NCI-H510A treated with DMSO at 0.1 percent for 48 hours (cell line): ENCODE results near the gene MLF2.
"Not testable (repeated sequence)": the region's sequence is repeated elsewhere in the genome, so short reads cannot be mapped to it uniquely, and the experiment has no call there.

Experiments
- DNase-seq: peaks from one replicate; lab custom pipeline; 2025; lab: John Stamatoyannopoulos, UW

The MLF2 gene

GRCh38 chr12:6734506-6735387 lies 18.2 kb downstream of the MLF2 start:
- no peak for DNase-seq

GRCh38 chr12:6730169-6730568 lies 22.8 kb downstream of the MLF2 start:
- no peak for DNase-seq

DNA sequence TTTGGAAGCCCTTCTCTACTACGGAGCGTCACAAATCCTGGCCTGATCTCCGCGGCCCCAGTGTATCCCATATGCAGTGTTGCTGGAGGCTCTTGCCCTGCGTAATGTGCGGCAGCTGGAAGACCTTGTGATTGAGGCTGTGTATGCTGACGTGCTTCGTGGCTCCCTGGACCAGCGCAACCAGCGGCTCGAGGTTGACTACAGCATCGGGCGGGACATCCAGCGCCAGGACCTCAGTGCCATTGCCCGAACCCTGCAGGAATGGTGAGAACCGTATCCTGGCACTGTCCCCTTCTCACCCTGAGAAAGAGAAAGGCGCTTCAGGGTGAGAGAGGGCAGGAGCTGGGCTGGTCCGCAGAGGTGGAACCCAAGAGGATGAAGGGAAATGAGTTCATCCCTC lies 23.8 kb downstream of the MLF2 start:
- no peak for DNase-seq

DNA sequence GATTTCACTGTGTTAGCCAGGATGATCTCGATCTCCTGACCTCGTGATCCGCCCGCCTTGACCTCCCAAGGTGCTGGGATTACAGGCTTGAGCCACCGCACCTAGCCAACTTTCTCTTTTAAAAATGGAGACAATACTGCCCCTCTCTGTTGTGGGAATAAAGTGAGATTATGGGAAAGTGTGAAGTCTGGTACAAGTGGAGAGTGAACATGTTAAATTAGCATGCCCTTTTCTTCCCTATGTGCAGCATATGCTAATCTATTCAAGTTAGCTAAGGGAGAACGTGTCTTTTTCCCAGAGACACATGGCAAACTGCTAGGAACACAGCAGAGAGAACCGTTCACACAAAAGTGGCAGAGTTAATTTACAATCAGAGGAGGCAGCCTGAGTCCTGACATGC lies 27.6 kb downstream of the MLF2 start:
- no peak for DNase-seq

- peak; percentile 30 for DNase-seq
Observed at GRCh38 chr12:6724409-6724797, 28.5 kb downstream of the MLF2 start.

DNA sequence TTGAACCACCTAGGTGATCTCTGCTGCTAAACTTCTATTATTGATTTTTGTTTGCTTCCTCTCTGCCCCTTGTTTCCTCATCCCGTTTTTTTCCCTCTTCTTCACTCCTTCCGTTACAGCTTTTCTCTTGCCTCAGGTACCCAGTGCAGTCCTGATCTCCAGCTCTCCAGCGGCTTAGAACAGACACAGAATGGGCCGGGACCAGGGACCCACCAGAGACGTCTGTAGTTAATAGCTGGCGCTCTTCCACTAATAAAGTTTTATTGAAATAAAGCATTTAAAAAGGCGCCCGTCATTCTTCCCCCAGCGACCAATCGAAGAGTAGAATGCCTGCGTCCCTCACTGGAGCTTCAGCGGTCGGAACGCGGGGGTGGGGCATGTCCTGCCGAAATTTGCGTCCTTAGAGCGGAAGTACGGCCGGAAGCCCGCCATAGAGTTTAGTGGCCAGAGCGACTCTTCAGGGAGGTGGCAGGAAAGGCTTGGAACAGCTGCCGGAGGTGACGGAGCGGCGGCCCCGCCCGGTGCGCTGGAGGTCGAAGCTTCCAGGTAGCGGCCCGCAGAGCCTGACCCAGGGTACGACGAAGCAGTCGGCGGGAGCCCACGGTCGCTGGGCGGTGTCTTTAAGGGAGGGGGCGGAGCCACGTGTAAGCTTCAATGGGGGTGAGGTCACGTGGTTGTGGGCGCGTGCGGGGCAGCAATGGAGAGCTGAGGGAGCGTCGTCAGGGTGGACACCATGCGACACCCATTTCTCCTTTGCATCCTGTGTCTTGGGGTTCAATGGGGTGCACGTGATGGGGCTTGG lies 29.1 kb downstream of the MLF2 start, which contains the start of gene COPS7A:
TSS of gene COPS7A (plus strand) at position 440 of the 802 bp plus-strand sequence. CDS start 611 bp downstream, outside the sequence.
- peak; percentile 99 for DNase-seq

DNA sequence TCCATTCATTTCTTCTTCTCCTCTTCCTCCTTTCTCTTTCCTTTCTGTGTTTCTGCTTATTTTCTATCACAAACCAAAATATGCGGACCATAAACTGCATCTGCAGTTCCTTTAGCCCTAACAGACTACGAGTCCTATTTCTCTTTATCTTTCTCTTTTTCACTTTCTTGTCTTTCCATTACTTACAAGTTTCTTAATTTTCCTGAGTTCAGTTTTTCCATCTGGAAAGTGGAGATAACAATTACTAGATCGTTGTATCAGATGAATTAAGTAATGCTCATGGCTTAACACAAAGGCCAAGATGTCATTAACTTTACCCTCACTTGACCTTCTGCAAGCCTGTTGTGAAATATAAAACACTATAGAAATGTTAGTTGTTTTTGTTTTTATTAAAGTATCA lies 30.1 kb downstream of the MLF2 start:
- DNase-seq, result no peak

GRCh38 chr12:6716874-6717437 lies 36.0 kb downstream of the MLF2 start:
- DNase-seq, result no peak

- DNase-seq, result not testable (repeated sequence)
Observed at GRCh38 chr12:6716031-6716873, 36.7 kb downstream of the MLF2 start.

DNA sequence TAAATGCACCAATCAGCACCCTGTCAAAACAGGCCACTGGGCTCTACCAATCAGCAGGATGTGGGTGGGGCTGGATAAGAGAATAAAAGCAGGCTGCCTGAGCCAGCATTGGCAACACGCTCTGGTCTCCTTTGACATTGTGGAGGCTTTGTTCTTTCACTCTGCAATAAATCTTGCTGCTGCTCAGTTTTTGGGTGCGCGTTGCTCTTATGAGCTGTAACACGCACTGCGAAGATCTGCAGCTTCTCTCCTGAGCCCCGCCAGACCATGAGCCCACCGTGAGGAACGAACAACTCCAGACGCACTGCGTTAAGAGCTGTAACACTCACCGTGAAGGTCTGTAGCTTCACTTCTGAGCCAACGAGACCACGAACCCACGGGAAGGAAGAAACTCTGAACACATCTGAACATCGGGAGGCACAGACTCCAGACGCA lies 44.0 kb downstream of the MLF2 start:
- no peak for DNase-seq

DNA sequence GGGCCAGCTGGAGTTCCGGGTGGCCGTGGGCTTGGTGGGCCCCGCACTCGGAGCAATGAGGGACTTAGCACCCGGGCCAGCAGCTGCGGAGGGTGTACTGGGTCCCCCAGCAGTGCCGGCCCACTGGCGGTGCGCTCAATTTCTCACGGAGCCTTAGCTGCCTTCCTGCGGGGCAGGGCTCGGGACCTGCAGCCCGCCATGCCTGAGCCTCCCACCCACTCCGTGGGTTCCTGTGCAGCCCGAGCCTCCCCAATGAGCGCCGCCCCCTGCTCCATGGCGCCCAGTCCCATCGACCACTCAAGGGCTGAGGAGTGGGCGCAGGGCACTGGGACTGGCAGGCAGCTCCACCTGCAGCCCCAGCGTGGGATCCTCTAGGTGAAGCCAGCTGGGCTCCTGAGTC lies 44.6 kb downstream of the MLF2 start:
- not testable (repeated sequence) for DNase-seq

DNA sequence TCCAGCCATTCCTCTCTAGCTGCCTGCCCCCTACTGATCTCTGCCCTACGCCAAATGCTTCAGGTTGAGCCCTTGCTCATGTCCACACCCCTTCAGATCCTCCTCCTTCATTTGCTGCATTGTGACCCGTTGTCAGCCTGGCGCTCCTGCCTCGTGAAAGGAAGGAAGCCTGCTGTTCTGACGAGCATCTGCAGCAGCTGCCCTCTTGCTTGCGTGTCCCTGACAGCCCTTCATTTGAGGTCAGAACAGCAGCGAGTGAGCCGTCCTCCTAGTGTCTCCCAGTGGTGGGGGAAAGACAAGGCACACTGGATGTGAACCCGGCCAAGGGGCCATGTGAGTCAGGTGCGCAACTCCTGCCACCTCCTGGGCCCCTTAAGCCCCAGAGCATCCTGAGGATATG lies 49.3 kb downstream of the MLF2 start:
- no peak for DNase-seq

DNA sequence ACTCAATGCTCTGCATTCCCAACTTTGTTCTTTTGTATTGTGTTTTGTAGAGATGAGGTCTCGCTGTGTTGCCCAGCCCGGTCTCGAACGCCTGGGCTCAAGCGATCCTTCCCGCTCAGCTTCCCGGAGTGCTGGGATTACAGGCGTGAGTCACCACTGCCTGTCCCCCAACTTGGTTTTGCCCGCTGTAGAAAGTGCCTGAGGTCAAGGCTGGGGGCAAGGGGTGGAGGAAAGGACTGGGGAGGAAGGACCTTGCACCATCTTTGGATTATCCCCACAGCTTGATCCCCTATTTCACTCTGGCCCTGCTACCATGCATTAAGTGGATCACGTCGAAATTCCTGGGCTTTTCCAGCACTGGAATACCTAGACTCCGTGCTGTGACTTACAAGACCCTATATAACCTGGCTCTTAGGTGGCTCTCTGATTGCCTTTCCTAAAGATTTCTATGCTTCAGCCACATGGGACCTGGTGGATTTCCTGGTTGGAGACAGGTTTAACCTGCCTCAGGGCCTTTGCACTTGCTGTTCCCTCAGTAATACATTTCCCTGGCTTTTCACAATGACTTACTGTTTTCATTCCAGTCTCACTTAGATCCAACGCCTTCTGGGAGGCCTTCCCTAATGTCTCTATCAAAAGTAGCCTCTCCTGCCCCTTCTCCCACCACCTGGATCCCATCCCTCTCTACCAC lies 51.7 kb downstream of the MLF2 start:
- no peak for DNase-seq

DNA sequence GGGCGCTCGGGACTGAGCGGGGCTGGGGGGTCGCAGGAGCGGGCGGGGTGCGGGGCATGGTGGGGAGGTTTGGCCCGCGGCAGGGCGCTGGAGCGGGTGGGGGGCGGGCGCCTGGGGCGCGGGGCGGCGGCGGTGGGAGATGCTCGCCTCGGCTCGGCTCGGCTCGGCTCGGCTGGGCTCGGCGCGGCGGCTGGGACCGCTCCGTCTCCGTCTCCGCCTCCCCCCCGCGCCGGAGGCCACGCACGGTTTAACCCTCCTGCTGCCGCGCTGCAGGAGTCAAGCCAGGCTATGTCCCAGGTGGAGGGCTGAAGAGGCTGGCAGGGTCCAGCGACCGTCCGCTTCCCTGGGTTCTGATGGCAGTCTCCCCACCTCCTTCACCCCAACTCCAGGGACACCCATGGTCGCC lies 52.3 kb downstream of the MLF2 start, which contains the start of gene PIANP:
TSS of gene PIANP (minus strand) at position 170 of the 406 bp plus-strand sequence. CDS start 2,754 bp downstream, outside the sequence.
- no peak for DNase-seq

GRCh38 chr12:6699989-6700645 lies 52.8 kb downstream of the MLF2 start:
- DNase-seq, result no peak

DNA sequence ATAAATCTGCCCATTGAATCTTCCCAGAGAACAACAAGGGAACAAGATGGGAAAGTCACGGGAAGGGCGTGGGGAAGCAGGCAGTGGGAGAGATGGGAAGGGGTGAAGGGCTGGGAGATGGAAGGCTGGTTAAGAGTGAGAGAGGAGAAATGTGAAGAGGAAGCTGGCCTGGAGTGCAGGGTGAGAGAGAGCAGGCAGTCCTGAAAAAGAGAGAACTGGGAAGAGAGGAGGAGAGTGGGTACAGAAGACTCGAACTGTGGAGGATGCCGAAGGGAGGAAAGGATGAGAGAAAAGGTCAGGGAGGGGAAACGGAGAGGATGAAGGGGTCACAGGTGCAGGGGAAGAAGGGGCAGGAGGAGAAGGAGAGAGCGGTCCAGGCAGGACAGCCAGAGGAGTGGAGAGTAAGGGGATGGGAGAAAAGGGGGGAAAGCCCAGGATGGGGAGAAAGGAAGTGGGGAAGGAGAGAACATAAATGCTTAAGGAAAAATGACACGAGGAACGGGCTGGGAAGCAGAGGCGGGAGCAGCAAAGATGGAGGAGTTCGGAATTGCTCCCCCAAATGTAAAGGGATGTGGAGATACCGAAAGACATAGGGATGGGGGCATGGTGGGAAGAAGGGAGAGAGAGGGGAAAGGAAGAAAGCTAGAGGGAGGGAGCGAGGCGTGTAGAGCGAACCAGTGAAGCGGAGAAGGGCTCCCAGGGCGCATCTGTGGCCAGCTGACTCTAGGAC lies 53.5 kb downstream of the MLF2 start:
- no peak for DNase-seq

- DNase-seq, result no peak
Observed at GRCh38 chr12:6698352-6699046, 54.4 kb downstream of the MLF2 start.
